ENCODE data around the gene HNRNPL.

DNA sequence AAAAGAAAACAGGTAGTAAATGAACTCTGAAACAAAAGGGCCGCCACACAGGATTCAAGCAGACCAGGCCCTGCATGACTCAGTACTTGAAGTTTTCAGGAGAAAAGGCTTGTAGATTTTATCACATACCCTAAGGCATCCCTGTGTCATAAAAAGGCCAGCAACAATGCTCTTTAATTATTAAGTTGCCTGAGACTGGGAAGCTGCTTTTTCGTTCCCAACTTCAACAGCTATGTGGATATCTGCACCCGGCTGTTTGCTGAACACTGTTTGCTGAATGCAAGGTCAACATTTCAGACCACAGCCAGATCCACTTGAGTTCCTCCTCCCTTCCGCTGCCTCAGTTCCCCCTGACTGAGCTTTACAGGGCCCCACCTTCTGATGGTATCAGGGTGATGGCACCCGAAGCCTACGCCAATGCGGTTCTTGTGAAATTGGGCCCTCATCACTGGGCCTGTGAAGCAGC is 12.1 kb downstream of the HNRNPL start:
- TF ChIP-seq, protein P1, sequence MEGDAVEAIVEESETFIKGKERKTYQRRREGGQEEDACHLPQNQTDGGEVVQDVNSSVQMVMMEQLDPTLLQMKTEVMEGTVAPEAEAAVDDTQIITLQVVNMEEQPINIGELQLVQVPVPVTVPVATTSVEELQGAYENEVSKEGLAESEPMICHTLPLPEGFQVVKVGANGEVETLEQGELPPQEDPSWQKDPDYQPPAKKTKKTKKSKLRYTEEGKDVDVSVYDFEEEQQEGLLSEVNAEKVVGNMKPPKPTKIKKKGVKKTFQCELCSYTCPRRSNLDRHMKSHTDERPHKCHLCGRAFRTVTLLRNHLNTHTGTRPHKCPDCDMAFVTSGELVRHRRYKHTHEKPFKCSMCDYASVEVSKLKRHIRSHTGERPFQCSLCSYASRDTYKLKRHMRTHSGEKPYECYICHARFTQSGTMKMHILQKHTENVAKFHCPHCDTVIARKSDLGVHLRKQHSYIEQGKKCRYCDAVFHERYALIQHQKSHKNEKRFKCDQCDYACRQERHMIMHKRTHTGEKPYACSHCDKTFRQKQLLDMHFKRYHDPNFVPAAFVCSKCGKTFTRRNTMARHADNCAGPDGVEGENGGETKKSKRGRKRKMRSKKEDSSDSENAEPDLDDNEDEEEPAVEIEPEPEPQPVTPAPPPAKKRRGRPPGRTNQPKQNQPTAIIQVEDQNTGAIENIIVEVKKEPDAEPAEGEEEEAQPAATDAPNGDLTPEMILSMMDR (IDR thresholded peaks at IDR 0.05) = no peak
- TF ChIP-seq POLR2A (IDR thresholded peaks at IDR 0.05) (no peak), EP300 (IDR thresholded peaks at IDR 0.05) (no peak)

All from tibial nerve (tissue), 4 donors.